ENCODE results near the gene DDHD1. TPM values are rescaled to one million over a fixed set of nuclear protein-coding genes. Genes with fewer than 3 reads are reported as not detected.

Gene DDHD1
- total and polyA plus RNA-seq, 10 donors = 3.4 to 52.2 (median 25.9) TPM

DNA sequence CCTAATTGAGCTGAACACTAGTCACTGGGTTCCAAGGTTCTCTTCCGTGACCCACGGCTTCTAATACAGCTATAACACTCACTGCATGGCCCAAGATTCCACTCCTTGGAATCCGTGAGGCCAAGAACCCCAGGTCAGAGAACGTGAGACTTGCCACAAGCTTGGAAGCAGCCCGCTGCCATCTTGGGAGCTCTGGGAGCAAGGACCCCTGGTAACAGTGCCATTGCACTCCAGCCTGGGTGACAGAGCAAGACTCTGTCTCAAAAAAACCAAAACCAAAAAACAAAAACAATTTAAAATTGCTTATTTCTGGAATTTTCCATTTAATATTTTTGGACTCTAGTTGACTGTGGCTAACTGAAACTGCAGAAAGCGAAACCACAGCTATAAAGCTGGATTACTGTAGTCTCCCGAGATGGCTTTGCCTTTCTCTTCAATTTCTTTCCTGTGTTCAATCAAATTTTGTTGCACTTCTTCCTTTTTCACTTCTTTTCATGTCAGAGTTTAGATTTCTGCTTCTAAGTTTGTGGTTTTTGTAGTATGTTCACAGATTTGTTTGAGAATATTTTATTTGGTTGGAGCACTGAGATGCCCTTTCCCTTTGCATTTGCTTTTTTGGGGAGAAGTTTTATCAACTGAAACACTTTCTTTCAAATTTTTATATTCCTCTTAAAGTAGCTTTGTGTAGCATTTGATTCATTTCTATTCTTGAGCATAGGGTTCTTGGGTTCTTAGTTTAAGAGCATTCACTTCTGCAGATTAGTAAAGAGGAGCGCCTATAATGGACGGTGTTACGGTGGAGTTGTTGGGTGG, 44.6 kb downstream of the DDHD1 start:
- peaks cover 0 to 41% (median 21%) of the 10 kb centered on the region in 6 donors for H3K4me1 ChIP-seq
- DNase-seq = no peak
- H3K27me3 ChIP-seq (replicated peaks in 1 of 7) = no peaks in the 10 kb centered on the region
- intact Hi-C loops (cut with DNase I; ENCODE audit: low total_unique reads) = no loop called here
- TF ChIP-seq, protein P1, sequence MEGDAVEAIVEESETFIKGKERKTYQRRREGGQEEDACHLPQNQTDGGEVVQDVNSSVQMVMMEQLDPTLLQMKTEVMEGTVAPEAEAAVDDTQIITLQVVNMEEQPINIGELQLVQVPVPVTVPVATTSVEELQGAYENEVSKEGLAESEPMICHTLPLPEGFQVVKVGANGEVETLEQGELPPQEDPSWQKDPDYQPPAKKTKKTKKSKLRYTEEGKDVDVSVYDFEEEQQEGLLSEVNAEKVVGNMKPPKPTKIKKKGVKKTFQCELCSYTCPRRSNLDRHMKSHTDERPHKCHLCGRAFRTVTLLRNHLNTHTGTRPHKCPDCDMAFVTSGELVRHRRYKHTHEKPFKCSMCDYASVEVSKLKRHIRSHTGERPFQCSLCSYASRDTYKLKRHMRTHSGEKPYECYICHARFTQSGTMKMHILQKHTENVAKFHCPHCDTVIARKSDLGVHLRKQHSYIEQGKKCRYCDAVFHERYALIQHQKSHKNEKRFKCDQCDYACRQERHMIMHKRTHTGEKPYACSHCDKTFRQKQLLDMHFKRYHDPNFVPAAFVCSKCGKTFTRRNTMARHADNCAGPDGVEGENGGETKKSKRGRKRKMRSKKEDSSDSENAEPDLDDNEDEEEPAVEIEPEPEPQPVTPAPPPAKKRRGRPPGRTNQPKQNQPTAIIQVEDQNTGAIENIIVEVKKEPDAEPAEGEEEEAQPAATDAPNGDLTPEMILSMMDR (IDR thresholded peaks at IDR 0.05 in 8 of 11, conservative IDR thresholded peaks at IDR 0.05 in 3 of 11) = no peak
- TF ChIP-seq POLR2A (IDR thresholded peaks at IDR 0.05) = no peak
- no peak for TF ChIP-seq POLR2AphosphoS5 (IDR thresholded peaks at IDR 0.05)
- no peaks in the 10 kb centered on the region for H3K36me3 ChIP-seq
- H3K9me3 ChIP-seq = peaks cover 0 to 16% (median 14%) of the 10 kb centered on the region in 8 donors
- peak overlapping the region; percentile 6 to 63 (median 26) for H3K4me3 ChIP-seq
- H3K27ac ChIP-seq = peak overlapping the region; percentile 31 to 79 (median 73)
- WGBS, 5 donors = 40 to 60% (median 51%) methylated on average over 9 to 10 of the region's 10 CpGs

DNA sequence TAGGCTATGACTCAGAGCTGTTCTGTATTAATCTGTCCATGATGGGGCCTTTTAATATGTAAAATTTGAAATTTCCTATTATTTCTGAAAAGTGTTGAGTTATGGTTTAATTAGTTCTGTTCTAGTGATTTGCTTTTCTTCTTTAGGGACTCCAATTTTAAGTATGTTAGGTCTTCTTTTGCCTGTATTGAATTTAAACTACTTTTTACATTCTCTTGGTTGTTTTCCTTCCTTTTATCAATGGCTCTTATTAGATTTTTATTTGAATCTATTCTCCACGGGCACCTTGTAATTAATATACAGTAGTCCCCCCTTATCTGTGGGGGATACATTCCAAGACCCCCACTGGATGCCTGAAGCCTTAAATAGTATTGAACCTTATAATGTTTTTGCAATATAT, 46.4 kb downstream of the DDHD1 start:
- DNase-seq = no peak
- no peak overlapping the region for H3K4me3 ChIP-seq
- no peak overlapping the region for H3K27ac ChIP-seq
- 86 to 97% (median 95%) methylated on average over 1 of the region's 1 CpG for WGBS, 5 donors
- peaks cover 0 to 42% (median 21%) of the 10 kb centered on the region in 6 donors for H3K4me1 ChIP-seq
- H3K27me3 ChIP-seq (replicated peaks in 1 of 7) = no peaks in the 10 kb centered on the region
- intact Hi-C loops (cut with DNase I; ENCODE audit: low total_unique reads) = no loop called here
- peaks cover 0 to 16% (median 14%) of the 10 kb centered on the region in 8 donors for H3K9me3 ChIP-seq
- TF ChIP-seq, protein P1 (IDR thresholded peaks at IDR 0.05 in 8 of 11, conservative IDR thresholded peaks at IDR 0.05 in 3 of 11) = no peak
- no peak for TF ChIP-seq POLR2A (IDR thresholded peaks at IDR 0.05)
- TF ChIP-seq POLR2AphosphoS5 (IDR thresholded peaks at IDR 0.05) = no peak
- H3K36me3 ChIP-seq = peaks cover 0 to 7% (median 0%) of the 10 kb centered on the region in 6 donors

- peaks cover 0 to 25% (median 9%) of the 10 kb centered on the region in 6 donors for H3K4me1 ChIP-seq
- WGBS, 5 donors = 69 to 80% (median 76%) methylated on average over 5 of the region's 5 CpGs
- no peaks in the 10 kb centered on the region for H3K27me3 ChIP-seq (replicated peaks in 1 of 7)
- intact Hi-C loops (cut with DNase I; ENCODE audit: low total_unique reads) = no loop called here
- H3K36me3 ChIP-seq = peaks cover 0 to 7% (median 0%) of the 10 kb centered on the region in 6 donors
- H3K9me3 ChIP-seq = peaks cover 0 to 16% (median 14%) of the 10 kb centered on the region in 8 donors
- no peak overlapping the region for H3K27ac ChIP-seq
- TF ChIP-seq, protein P1 (IDR thresholded peaks at IDR 0.05 in 8 of 11, conservative IDR thresholded peaks at IDR 0.05 in 3 of 11) = no peak
- no peak for TF ChIP-seq POLR2A (IDR thresholded peaks at IDR 0.05)
- no peak for TF ChIP-seq POLR2AphosphoS5 (IDR thresholded peaks at IDR 0.05)
- DNase-seq = no peak
- H3K4me3 ChIP-seq = no peak overlapping the region
These were observed 49.3 kb downstream of the DDHD1 start for GRCh38 chr14:53103636-53104340.

DNA sequence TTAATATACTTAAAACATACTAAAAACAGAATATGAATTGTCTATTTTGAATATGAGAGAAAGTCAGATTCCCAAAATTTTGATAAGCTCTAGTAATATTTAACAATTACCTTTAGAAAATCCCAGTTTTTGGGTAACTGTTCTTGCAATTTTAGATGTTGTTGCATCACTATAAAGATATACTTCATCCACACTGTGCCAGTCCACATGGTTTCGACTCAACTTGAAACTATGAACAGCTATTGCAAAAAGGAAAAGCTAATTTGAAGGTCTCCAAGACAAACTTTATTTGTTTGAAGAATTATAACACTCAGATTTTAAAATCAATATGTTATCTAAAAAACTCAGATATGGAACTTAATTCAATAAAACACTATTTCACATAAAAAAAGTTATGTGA, 59.9 kb downstream of the DDHD1 start:
- Histone ChIP-seq H3K36me3 (peaks cover 0 to 21% (median 10%) of the 10 kb centered on the region in 6 donors), H3K4me1 (no peaks in the 10 kb centered on the region), H3K9me3 (peaks cover 0 to 10% (median 2%) of the 10 kb centered on the region in 8 donors), H3K4me3 (no peak overlapping the region), H3K27me3 (replicated peaks in 1 of 7) (no peaks in the 10 kb centered on the region), H3K27ac (no peak overlapping the region)
- 94 to 100% (median 98%) methylated on average over 1 of the region's 1 CpG for WGBS, 5 donors
- intact Hi-C loops (cut with DNase I; ENCODE audit: low total_unique reads) = no loop called here
- TF ChIP-seq POLR2AphosphoS5 (IDR thresholded peaks at IDR 0.05) = no peak
- TF ChIP-seq POLR2A (IDR thresholded peaks at IDR 0.05) = no peak
- TF ChIP-seq, protein P1 (IDR thresholded peaks at IDR 0.05 in 8 of 11, conservative IDR thresholded peaks at IDR 0.05 in 3 of 11) = no peak
- no peak for DNase-seq
